Parathyroid adenoma (tissue), 2 donors: ENCODE measurements around the gene HEATR1.
"Not testable (repeated sequence)": the region's sequence is repeated elsewhere in the genome, so short reads cannot be mapped to it uniquely, and the experiment has no call there.

ENCODE experiments used
- H2AFZ ChIP-seq: fragments of 300-600 bp; sonication (generic); one replicate; pipeline ENCODE4 v1.7.0; 2017; ENCODE audit warnings: antibody characterized with exemption, mild to moderate bottlenecking
- H3K27ac ChIP-seq: fragments of 300-600 bp; sonication (generic); one replicate; pipeline ENCODE4 v1.7.0; 2017
- H3K27me3 ChIP-seq: fragments of 300-600 bp; sonication (generic); one replicate; pipeline ENCODE4 v1.7.0; 2017; ENCODE audit warnings: low read length; ENCODE audit not compliant: control insufficient read depth, insufficient read depth
- H3K36me3 ChIP-seq: fragments of 300-600 bp; sonication (generic); one replicate; pipeline ENCODE4 v1.7.0; 2017; ENCODE audit warnings: low read length; ENCODE audit not compliant: control insufficient read depth, insufficient read depth
- H3K4me1 ChIP-seq: fragments of 300-600 bp; sonication (generic); one replicate; pipeline ENCODE4 v1.7.0; 2017; ENCODE audit warnings: control low read depth
- H3K4me2 ChIP-seq: fragments of 300-600 bp; sonication (generic); one replicate; pipeline ENCODE4 v1.7.0; 2017; ENCODE audit warnings: low read length
- H3K4me3 ChIP-seq: fragments of 300-600 bp; sonication (generic); one replicate; pipeline ENCODE4 v1.7.0; 2017; ENCODE audit warnings: low read depth, low read length
- H3K79me2 ChIP-seq: fragments of 300-600 bp; sonication (generic); one replicate; pipeline ENCODE4 v1.7.0; 2017; ENCODE audit warnings: control low read depth
- H3K9ac ChIP-seq: fragments of 300-600 bp; sonication (generic); one replicate; pipeline ENCODE4 v1.7.0; 2017; ENCODE audit warnings: mild to moderate bottlenecking
- H3K9me3 ChIP-seq: fragments of 300-600 bp; sonication (generic); one replicate; pipeline ENCODE4 v1.7.0; 2017; ENCODE audit warnings: low read length; ENCODE audit not compliant: control insufficient read depth
- TF ChIP-seq, protein P1 (sequence below): fragments of 300-600 bp; sonication (generic); IDR thresholded peaks from one replicate; pipeline ENCODE4 v1.7.0; 2017; ENCODE audit warnings: antibody characterized with exemption, mild to moderate bottlenecking
- donor health status: primary hyperparathyroidism.

The HEATR1 gene

DNA sequence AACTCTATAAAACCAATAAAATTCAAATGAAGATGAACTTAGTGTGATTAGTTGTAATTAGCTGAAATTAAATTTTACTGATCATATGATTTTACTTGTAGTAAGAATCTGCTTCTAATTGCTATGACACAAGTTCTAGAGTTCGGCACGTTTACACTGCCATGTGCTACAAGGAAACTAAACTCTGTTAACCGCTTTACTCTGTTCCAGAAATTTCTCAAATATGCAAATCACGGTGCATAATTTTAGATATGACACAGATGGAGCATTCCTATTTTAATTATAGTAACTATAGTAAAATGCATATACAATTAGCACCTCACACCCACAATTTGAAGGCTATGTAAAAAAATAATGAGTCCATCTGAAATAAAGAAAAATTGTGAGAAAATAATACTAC lies 14.8 kb downstream of the HEATR1 start:
- no peaks in the 10 kb centered on the region for H3K4me1 ChIP-seq
- TF ChIP-seq, protein P1, sequence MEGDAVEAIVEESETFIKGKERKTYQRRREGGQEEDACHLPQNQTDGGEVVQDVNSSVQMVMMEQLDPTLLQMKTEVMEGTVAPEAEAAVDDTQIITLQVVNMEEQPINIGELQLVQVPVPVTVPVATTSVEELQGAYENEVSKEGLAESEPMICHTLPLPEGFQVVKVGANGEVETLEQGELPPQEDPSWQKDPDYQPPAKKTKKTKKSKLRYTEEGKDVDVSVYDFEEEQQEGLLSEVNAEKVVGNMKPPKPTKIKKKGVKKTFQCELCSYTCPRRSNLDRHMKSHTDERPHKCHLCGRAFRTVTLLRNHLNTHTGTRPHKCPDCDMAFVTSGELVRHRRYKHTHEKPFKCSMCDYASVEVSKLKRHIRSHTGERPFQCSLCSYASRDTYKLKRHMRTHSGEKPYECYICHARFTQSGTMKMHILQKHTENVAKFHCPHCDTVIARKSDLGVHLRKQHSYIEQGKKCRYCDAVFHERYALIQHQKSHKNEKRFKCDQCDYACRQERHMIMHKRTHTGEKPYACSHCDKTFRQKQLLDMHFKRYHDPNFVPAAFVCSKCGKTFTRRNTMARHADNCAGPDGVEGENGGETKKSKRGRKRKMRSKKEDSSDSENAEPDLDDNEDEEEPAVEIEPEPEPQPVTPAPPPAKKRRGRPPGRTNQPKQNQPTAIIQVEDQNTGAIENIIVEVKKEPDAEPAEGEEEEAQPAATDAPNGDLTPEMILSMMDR: no peak
- H2AFZ ChIP-seq: no peak overlapping the region
- H3K4me3 ChIP-seq: no peak overlapping the region
- H3K36me3 ChIP-seq: no peaks in the 10 kb centered on the region
- no peak overlapping the region for H3K9ac ChIP-seq
- no peak overlapping the region for H3K4me2 ChIP-seq
- H3K27me3 ChIP-seq: no peaks in the 10 kb centered on the region
- no peaks in the 10 kb centered on the region for H3K9me3 ChIP-seq
- H3K27ac ChIP-seq: no peak overlapping the region
- H3K79me2 ChIP-seq: no peaks in the 10 kb centered on the region

DNA sequence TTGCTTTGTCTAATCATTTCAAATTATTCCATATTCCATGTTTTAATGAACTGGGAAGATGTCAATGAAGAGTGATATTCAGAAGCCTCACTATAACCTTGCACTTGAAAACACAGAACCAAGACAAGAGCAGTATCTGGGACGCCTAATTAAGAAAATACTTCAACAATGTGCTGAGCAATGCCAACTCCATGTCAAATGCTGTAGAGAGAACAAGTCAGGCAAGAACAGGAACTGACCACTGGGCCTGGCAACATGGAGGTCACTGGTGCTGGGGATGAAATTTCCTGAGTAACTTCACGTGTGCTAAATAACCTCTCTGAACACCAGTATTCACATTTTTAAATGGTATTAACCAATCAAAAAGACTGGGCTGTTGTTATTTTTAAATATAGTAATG lies 22.8 kb downstream of the HEATR1 start:
- no peaks in the 10 kb centered on the region for H3K36me3 ChIP-seq
- H3K4me2 ChIP-seq: no peak overlapping the region
- no peak overlapping the region for H3K4me3 ChIP-seq
- H2AFZ ChIP-seq: no peak overlapping the region
- H3K79me2 ChIP-seq: no peaks in the 10 kb centered on the region
- H3K27me3 ChIP-seq: no peaks in the 10 kb centered on the region
- H3K9ac ChIP-seq: no peak overlapping the region
- H3K4me1 ChIP-seq: no peaks in the 10 kb centered on the region
- H3K27ac ChIP-seq: no peak overlapping the region
- TF ChIP-seq, protein P1: no peak
- H3K9me3 ChIP-seq: no peaks in the 10 kb centered on the region

DNA sequence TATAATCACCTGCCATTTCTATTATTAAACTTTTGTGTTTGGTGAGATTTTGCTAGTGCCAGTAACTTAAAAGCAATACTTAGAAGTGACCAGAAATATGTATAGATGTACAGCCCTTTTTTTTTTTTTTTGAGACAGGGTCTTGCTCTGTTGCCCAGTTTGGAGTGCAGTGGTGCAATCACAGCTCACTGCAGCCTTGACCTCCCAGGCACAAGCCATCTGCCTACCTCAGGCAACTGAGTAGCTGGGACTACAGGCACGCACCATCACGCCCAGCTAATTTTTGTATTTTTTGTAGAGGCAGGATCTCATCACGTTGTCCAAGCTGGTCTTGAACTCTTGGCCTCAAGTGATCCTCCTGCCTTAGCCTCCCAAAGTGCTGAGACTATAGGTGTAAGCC lies 23.9 kb downstream of the HEATR1 start:
- H3K27me3 ChIP-seq, H3K4me2 ChIP-seq, H2AFZ ChIP-seq, H3K27ac ChIP-seq, H3K4me1 ChIP-seq, H3K4me3 ChIP-seq, H3K9ac ChIP-seq, H3K36me3 ChIP-seq, H3K79me2 ChIP-seq, H3K9me3 ChIP-seq: not testable (repeated sequence)

DNA sequence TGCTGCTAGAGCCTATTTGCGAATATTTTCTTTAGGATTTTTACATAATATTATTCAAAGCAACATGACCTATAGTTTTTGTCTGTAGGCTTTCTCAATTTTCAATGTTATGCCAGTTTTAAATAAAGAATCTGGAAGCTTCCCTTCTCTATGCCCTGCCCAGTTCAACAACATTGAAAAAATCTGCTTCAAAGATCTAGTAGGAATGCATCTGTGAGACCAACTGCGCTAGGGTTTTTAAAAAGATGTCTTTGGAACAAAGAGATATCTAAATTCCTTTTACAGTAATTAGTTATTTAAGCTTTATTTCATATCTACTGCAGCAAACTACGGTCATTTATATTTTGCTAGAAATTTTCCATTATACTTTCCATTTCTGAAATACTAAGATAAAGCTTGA lies 25.7 kb downstream of the HEATR1 start:
- H3K27me3 ChIP-seq: no peaks in the 10 kb centered on the region
- no peak overlapping the region for H3K9ac ChIP-seq
- H3K4me2 ChIP-seq: no peak overlapping the region
- no peak overlapping the region for H3K4me3 ChIP-seq
- no peaks in the 10 kb centered on the region for H3K4me1 ChIP-seq
- TF ChIP-seq, protein P1: no peak
- H3K79me2 ChIP-seq: no peaks in the 10 kb centered on the region
- H3K27ac ChIP-seq: no peak overlapping the region
- H3K9me3 ChIP-seq: no peaks in the 10 kb centered on the region
- no peaks in the 10 kb centered on the region for H3K36me3 ChIP-seq
- H2AFZ ChIP-seq: no peak overlapping the region

DNA sequence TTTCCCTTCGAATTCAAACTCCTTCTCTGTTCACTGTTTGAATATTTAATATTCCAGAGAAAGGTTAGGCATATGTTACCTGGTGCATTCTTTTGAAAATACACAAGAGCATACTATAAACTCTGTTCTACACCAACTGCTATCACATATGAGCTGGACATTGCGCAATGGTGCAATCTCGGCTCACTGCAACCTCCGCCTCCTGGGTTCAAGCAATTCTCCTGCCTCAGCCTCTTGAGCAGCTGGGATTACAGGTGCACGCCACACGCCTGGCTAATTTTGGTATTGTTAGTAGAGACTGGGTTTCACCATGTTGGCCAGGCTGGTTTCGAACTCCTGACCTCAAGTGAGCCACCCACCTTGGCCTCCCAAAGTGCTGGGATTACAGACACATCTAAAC lies 27.3 kb downstream of the HEATR1 start:
- not testable (repeated sequence) for H3K4me1 ChIP-seq, H3K4me2 ChIP-seq, H3K27ac ChIP-seq, H3K9ac ChIP-seq, H3K27me3 ChIP-seq, H3K36me3 ChIP-seq, H3K4me3 ChIP-seq, H3K79me2 ChIP-seq, H2AFZ ChIP-seq, H3K9me3 ChIP-seq

DNA sequence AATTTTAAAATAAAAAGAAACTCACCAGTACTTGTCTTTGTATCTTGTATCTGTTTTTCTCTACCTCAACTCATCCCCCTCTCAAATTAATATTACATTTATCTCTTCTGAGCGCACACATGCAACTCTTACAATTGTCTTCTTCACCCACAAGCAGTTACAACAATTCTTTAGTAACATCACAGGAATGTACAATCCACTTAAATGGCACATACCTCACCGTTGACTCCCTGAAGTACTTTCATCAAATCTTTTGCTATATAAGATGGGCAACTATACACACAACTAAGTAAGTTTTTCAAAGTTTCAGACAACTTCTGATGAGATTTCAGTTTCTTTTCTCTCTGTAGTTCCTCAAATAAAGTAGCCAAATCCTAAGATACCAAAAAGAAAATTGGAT lies 28.3 kb downstream of the HEATR1 start:
- H3K79me2 ChIP-seq: no peaks in the 10 kb centered on the region
- H3K27ac ChIP-seq: no peak overlapping the region
- H3K9me3 ChIP-seq: no peaks in the 10 kb centered on the region
- no peaks in the 10 kb centered on the region for H3K4me1 ChIP-seq
- no peaks in the 10 kb centered on the region for H3K27me3 ChIP-seq
- no peak overlapping the region for H2AFZ ChIP-seq
- H3K9ac ChIP-seq: no peak overlapping the region
- TF ChIP-seq, protein P1: no peak
- H3K36me3 ChIP-seq: no peaks in the 10 kb centered on the region
- H3K4me2 ChIP-seq: no peak overlapping the region
- H3K4me3 ChIP-seq: no peak overlapping the region
